Anterior cingulate cortex (tissue), 58 donors: ENCODE measurements around the gene TCEA2.
"Not testable (repeated sequence)": the region's sequence is repeated elsewhere in the genome, so short reads cannot be mapped to it uniquely, and the experiment has no call there.

Experiments used
- DNase-seq, 58 donors: peaks; one replicate each; lab custom pipeline; 2025; lab: John Stamatoyannopoulos, UW

Gene TCEA2

GRCh38 chr20:64075556-64075955 lies 12.6 kb downstream of the TCEA2 start:
- DNase-seq = no peak

- DNase-seq = no peak
Measured at GRCh38 chr20:64076061-64076997, 13.3 kb downstream of the TCEA2 start.

GRCh38 chr20:64077094-64077493 lies 14.1 kb downstream of the TCEA2 start:
- peak in 7 of 58 donors; percentile 16 to 32 (median 22) for DNase-seq

- no peak for DNase-seq
Measured at GRCh38 chr20:64077541-64077875, 14.5 kb downstream of the TCEA2 start.

- peak in 2 of 58 donors; percentile 26 to 27 for DNase-seq
Measured at GRCh38 chr20:64077876-64078551, 15.0 kb downstream of the TCEA2 start.

- DNase-seq = no peak
Measured at GRCh38 chr20:64078934-64079272, 15.9 kb downstream of the TCEA2 start.

- DNase-seq = peak in 45 of 58 donors; percentile 33 to 82 (median 61)
Measured at GRCh38 chr20:64079273-64080012, 16.4 kb downstream of the TCEA2 start, which contains the start of gene RGS19. Gene RGS19 (minus strand): TSS chr20:64079518. CDS start chr20:64076886, 2,632 bp downstream.

GRCh38 chr20:64080013-64080812 lies 17.2 kb downstream of the TCEA2 start, which contains the start of gene OPRL1:
Gene OPRL1 (plus strand): TSS chr20:64080082. CDS start chr20:64092721, 12,639 bp downstream.
- peak in 1 of 58 donors; percentile 68 for DNase-seq

GRCh38 chr20:64080813-64081623 lies 18.0 kb downstream of the TCEA2 start:
- DNase-seq = no peak

- DNase-seq = no peak
Measured at GRCh38 chr20:64081624-64081964, 18.6 kb downstream of the TCEA2 start.

- DNase-seq = no peak
Measured at GRCh38 chr20:64082126-64082731, 19.2 kb downstream of the TCEA2 start.

- DNase-seq = no peak
Measured at GRCh38 chr20:64082820-64083377, 19.9 kb downstream of the TCEA2 start.

- DNase-seq = peak in 51 of 58 donors; percentile 22 to 82 (median 52)
Measured at GRCh38 chr20:64083378-64083803, 20.4 kb downstream of the TCEA2 start.

GRCh38 chr20:64083804-64084684 lies 21.0 kb downstream of the TCEA2 start, which contains the start of gene LKAAEAR1:
Gene LKAAEAR1 (minus strand): TSS chr20:64084398. CDS start chr20:64084219, 179 bp downstream.
- peak in 3 of 58 donors; percentile 50 to 65 (median 62) for DNase-seq

GRCh38 chr20:64084685-64085152 lies 21.7 kb downstream of the TCEA2 start:
- DNase-seq = no peak

- no peak for DNase-seq
Measured at GRCh38 chr20:64086801-64087200, 23.8 kb downstream of the TCEA2 start.

GRCh38 chr20:64087226-64087825 lies 24.3 kb downstream of the TCEA2 start:
- not testable (repeated sequence) for DNase-seq
